HL-60 (cell line): ENCODE measurements around the gene SPAG9.
"Not testable (repeated sequence)": the region's sequence is repeated elsewhere in the genome, so short reads cannot be mapped to it uniquely, and the experiment has no call there.

Experiments
- DNase-seq, 2 experiments: peaks; one replicate each; pipeline ENCODE4 v3.0.0-alpha.2; 2010 to 2020; ENCODE audit warnings: low read depth in 1 of 2, low spot score in 1 of 2
- H3K27ac ChIP-seq: fragments of 250-450 bp; sonication (Bioruptor Pico); replicated peaks from 2 replicates; pipeline ENCODE4 v1.5.1; 2020; ENCODE audit warnings: mild to moderate bottlenecking, moderate library complexity
- H3K27me3 ChIP-seq: fragments of 250-450 bp; sonication (Bioruptor Pico); 2 replicates; pipeline ENCODE4 v1.5.1; 2021; ENCODE audit warnings: mild to moderate bottlenecking, moderate library complexity; ENCODE audit not compliant: insufficient read depth, poor library complexity, severe bottlenecking
- H3K4me3 ChIP-seq: replicated peaks from 2 replicates; pipeline ENCODE4 v1.5.1; 2011; ENCODE audit warnings: mild to moderate bottlenecking, control low read depth, low read length; ENCODE audit not compliant: insufficient read depth
- CTCF ChIP-seq: IDR thresholded peaks from one replicate; pipeline ENCODE4 v1.5.1; 2011; ENCODE audit warnings: low read length, control low read depth, inconsistent platforms; ENCODE audit not compliant: insufficient read depth
- GABPA ChIP-seq: IDR thresholded peaks from 2 replicates; pipeline ENCODE4 v1.6.1; 2012; ENCODE audit warnings: low read depth
- POLR2AphosphoS5 ChIP-seq: IDR thresholded peaks from 2 replicates; pipeline ENCODE4 v1.6.1; 2012; ENCODE audit warnings: low read depth
- REST ChIP-seq: IDR thresholded peaks from 2 replicates; pipeline ENCODE4 v1.6.1; 2012; ENCODE audit warnings: low read depth; ENCODE audit not compliant: insufficient replicate concordance
- SPI1 ChIP-seq: IDR thresholded peaks from 2 replicates; pipeline ENCODE4 v1.6.1; 2012; ENCODE audit warnings: low read depth, mild to moderate bottlenecking, borderline replicate concordance

SPAG9 gene

GRCh38 chr17:51088868-51089267 lies 31.8 kb downstream of the SPAG9 start:
- peak overlapping the region; percentile 67 for H3K27ac ChIP-seq
- TF ChIP-seq POLR2AphosphoS5, result peak; percentile 82; the same call in 1 of the 2 replicates
- peak; percentile 47; the same call in 1 of the 2 replicates for TF ChIP-seq SPI1

GRCh38 chr17:51088287-51088686 lies 32.4 kb downstream of the SPAG9 start:
- H3K27ac ChIP-seq, result peak overlapping the region; percentile 67
- DNase-seq, result peak in 1 of 2 experiments; percentile 6
- peak; percentile 85 for TF ChIP-seq SPI1
- no peak for TF ChIP-seq POLR2AphosphoS5
- no peaks in the 10 kb centered on the region for H3K27me3 ChIP-seq
- no peak overlapping the region for H3K4me3 ChIP-seq

More at GRCh38 chr17:51088868-51089267, 31.8 kb downstream of the SPAG9 start:
- H3K27me3 ChIP-seq, H3K4me3 ChIP-seq: not testable (repeated sequence)
- DNase-seq, result peak; percentile 59 to 95

GRCh38 chr17:51087072-51087757 lies 33.5 kb downstream of the SPAG9 start:
- no peak for DNase-seq
- Histone ChIP-seq H3K27ac (no peak overlapping the region), H3K27me3 (no peaks in the 10 kb centered on the region), H3K4me3 (no peak overlapping the region)
- no peak for TF ChIP-seq SPI1
- no peak for TF ChIP-seq POLR2AphosphoS5

- TF ChIP-seq CTCF (no peak), REST (no peak), POLR2AphosphoS5 (no peak), GABPA (no peak), SPI1 (no peak)
- no peak for DNase-seq
- Histone ChIP-seq H3K27ac (no peak overlapping the region), H3K4me3 (no peak overlapping the region), H3K27me3 (no peaks in the 10 kb centered on the region)
These were observed 35.4 kb downstream of the SPAG9 start for GRCh38 chr17:51085150-51085805.

- H3K27me3 ChIP-seq, result no peaks in the 10 kb centered on the region
- H3K27ac ChIP-seq, result no peak overlapping the region
- H3K4me3 ChIP-seq, result no peak overlapping the region
- no peak for DNase-seq
- no peak for TF ChIP-seq GABPA
- no peak for TF ChIP-seq POLR2AphosphoS5
- no peak for TF ChIP-seq REST
- TF ChIP-seq SPI1, result no peak
- no peak for TF ChIP-seq CTCF
These were observed 36.7 kb downstream of the SPAG9 start for GRCh38 chr17:51083981-51084380.

- DNase-seq, H3K27me3 ChIP-seq, H3K27ac ChIP-seq: not testable (repeated sequence)
These were observed 37.3 kb downstream of the SPAG9 start for GRCh38 chr17:51083364-51083763.

More at GRCh38 chr17:51083364-51083763, 37.3 kb downstream of the SPAG9 start:
- H3K4me3 ChIP-seq, result not testable (repeated sequence)
